ENCODE data around the gene CARD14. TPM values are rescaled to one million over a fixed set of nuclear protein-coding genes. Genes with fewer than 3 reads are reported as not detected.

The CARD14 gene
- total and polyA plus RNA-seq, 9 donors, result 0.10 to 2.3 (median 0.18) TPM; not detected in 3

GRCh38 chr17:80138856-80139426, 30.9 kb upstream of the CARD14 start:
- H3K4me3 ChIP-seq, result no peak overlapping the region
- no peak overlapping the region for H3K27ac ChIP-seq
- no peaks in the 10 kb centered on the region for H3K4me1 ChIP-seq (ENCODE audit: insufficient read depth)
- DNase-seq, result no peak
- no peaks in the 10 kb centered on the region for H3K27me3 ChIP-seq
- no peaks in the 10 kb centered on the region for H3K9me3 ChIP-seq
- WGBS, 3 donors, result 89 to 90% (median 90%) methylated on average over 18 of the region's 18 CpGs
- intact Hi-C loops (cut with DNase I), result loop anchor here in 1 of 4 donors (5.0 kb wide), 1 partner anchor 1367 kb away; no protein-coding TSS in a partner anchor
- TF ChIP-seq EP300 (IDR thresholded peaks at IDR 0.05) (no peak), POLR2A (IDR thresholded peaks at IDR 0.05) (no peak), CTCF (IDR thresholded peaks at IDR 0.05) (no peak)
- peaks cover 2% of the 10 kb centered on the region for H3K36me3 ChIP-seq

- H3K36me3 ChIP-seq, result peaks cover 2% of the 10 kb centered on the region
- H3K4me3 ChIP-seq, result no peak overlapping the region
- H3K4me1 ChIP-seq (ENCODE audit: insufficient read depth), result peaks cover 7% of the 10 kb centered on the region
- intact Hi-C loops (cut with DNase I), result no loop called here
- DNase-seq, result no peak
- H3K9me3 ChIP-seq, result no peaks in the 10 kb centered on the region
- H3K27ac ChIP-seq, result no peak overlapping the region
- no peaks in the 10 kb centered on the region for H3K27me3 ChIP-seq
- 88 to 92% (median 89%) methylated on average over 7 of the region's 7 CpGs for whole genome bisulfite sequencing, 3 donors
- TF ChIP-seq EP300 (IDR thresholded peaks at IDR 0.05) (no peak), CTCF (IDR thresholded peaks at IDR 0.05) (no peak), POLR2A (IDR thresholded peaks at IDR 0.05) (no peak)
Measured at GRCh38 chr17:80141463-80142165, 28.2 kb upstream of the CARD14 start.

- Histone ChIP-seq H3K27ac (no peak overlapping the region), H3K9me3 (no peaks in the 10 kb centered on the region), H3K27me3 (no peaks in the 10 kb centered on the region), H3K36me3 (no peaks in the 10 kb centered on the region), H3K4me1 (ENCODE audit: insufficient read depth) (peaks cover 7% of the 10 kb centered on the region), H3K4me3 (no peak overlapping the region)
- WGBS, 3 donors, result 84 to 90% (median 87%) methylated on average over 6 of the region's 6 CpGs
- intact Hi-C loops (cut with DNase I), result no loop called here
- no peak for DNase-seq
- TF ChIP-seq EP300 (IDR thresholded peaks at IDR 0.05) (no peak), CTCF (IDR thresholded peaks at IDR 0.05) (no peak), POLR2A (IDR thresholded peaks at IDR 0.05) (no peak)
Measured at GRCh38 chr17:80142929-80143328, 26.9 kb upstream of the CARD14 start.

GRCh38 chr17:80145076-80146075, 24.5 kb upstream of the CARD14 start:
- 38 to 50% (median 43%) methylated on average over 10 of the region's 10 CpGs for WGBS, 3 donors
- Histone ChIP-seq H3K27ac (peak overlapping the region; percentile 76 to 80), H3K4me1 (ENCODE audit: insufficient read depth) (peaks cover 9% of the 10 kb centered on the region), H3K27me3 (no peaks in the 10 kb centered on the region), H3K9me3 (no peaks in the 10 kb centered on the region), H3K36me3 (no peaks in the 10 kb centered on the region), H3K4me3 (peak overlapping the region; percentile 100)
- no peak for DNase-seq
- TF ChIP-seq EP300 (IDR thresholded peaks at IDR 0.05), result no peak
- TF ChIP-seq CTCF (IDR thresholded peaks at IDR 0.05), result no peak
- intact Hi-C loops (cut with DNase I), result loop anchor here in 2 of 4 donors (5.0 kb wide), 2 partner anchors 43 to 138 kb away; partner anchors contain the start of gene GAA (in 1 of the 2)
